Measurements from ENCODE around the gene REC8. TPM values are rescaled to one million over a fixed set of nuclear protein-coding genes. Genes with fewer than 3 reads are reported as not detected.

REC8 gene
- total RNA-seq, 1 experiment from 2014 or later = 7.6 TPM

DNA sequence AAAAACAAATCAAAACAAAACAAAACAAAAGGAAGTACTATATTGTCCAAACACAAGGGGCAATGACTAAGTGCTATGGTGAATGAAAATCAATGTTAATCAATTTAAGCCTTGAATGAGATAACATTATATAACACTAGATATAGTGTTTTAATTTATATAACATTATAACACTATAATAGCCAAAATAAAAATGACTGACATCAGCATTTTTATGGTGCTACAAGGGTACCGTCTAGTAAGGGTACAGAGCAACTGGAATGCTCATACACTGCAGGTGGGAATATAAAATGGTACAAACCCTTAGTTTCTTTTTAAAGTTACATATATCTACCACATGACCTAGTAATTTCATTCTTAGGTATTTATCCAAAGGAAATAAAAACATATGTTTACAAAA is 54.6 kb downstream of the REC8 start:
- POLR2A ChIA-PET = no interaction called here
- Histone ChIP-seq H2AFZ (ENCODE audit: low read depth, low read length, poor library complexity, severe bottlenecking) (no peak overlapping the region), H4K20me1 (ENCODE audit: insufficient read depth) (no peaks in the 10 kb centered on the region)

GRCh38 chr14:24228902-24229301 is 57.0 kb downstream of the REC8 start:
- H3K27me3 ChIP-seq (ENCODE audit: insufficient read depth, low read length) = no peaks in the 10 kb centered on the region
- no peak overlapping the region for H3K27ac ChIP-seq (ENCODE audit: low read depth, low read length)
- H3K4me3 ChIP-seq (replicated peaks in 1 of 2; ENCODE audit: low read depth in 1 of 2, low read length in 2 of 2) = no peak overlapping the region
- DNase-seq (ENCODE audit: low read depth, low spot score) (no peak), ATAC-seq (no peak)
- intact Hi-C loops (cut with micrococcal nuclease) = no loop called here
- H3K9me2 ChIP-seq (ENCODE audit: insufficient read depth) = no peaks in the 10 kb centered on the region
- no peak overlapping the region for H3K9ac ChIP-seq (ENCODE audit: low read length)
- POLR2A ChIA-PET = interaction anchor here (0.9 kb wide), 1 partner anchor 13 kb away, joined by 3 read pairs; the partner anchor contains the start of gene MDP1
- H3K4me2 ChIP-seq (ENCODE audit: low read length) = no peak overlapping the region
- H3K4me1 ChIP-seq (ENCODE audit: control insufficient read depth in 1 of 2, insufficient read depth in 2 of 2, low read length in 2 of 2) = peaks cover 13 to 21% of the 10 kb centered on the region in 2 experiments
- no peaks in the 10 kb centered on the region for H3K9me3 ChIP-seq (ENCODE audit: control insufficient read depth in 1 of 2, insufficient read depth in 1 of 2, low read depth in 1 of 2, low read length in 2 of 2)
- BruUV-seq (replicated peaks) = no TSS peak
- H3K36me3 ChIP-seq (ENCODE audit: control insufficient read depth in 1 of 2, insufficient read depth in 2 of 2, low read length in 2 of 2) = peaks cover 4 to 10% of the 10 kb centered on the region in 2 experiments; a peak in 3 of 4 replicates
- H4K20me1 ChIP-seq (ENCODE audit: insufficient read depth) = no peaks in the 10 kb centered on the region
- RAD21 ChIA-PET (ENCODE audit: low non-redundant PET in 1 of 2, low total read pairs in 2 of 2, uncharacterized antibody in 2 of 2, unreplicated experiment in 2 of 2) = no interaction called here
- CTCF ChIA-PET = interaction anchor here (1.2 kb wide), 1 partner anchor 13 kb away, joined by 4 read pairs; the partner anchor contains the start of gene MDP1
- H3K79me2 ChIP-seq (ENCODE audit: insufficient read depth, low read length) = peaks cover 88% of the 10 kb centered on the region
- no peak overlapping the region for H2AFZ ChIP-seq (ENCODE audit: low read depth, low read length, poor library complexity, severe bottlenecking)
- TF ChIP-seq CEBPB (IDR thresholded peaks at IDR 0.05; ENCODE audit: low read depth) (no peak), EGR1 (IDR thresholded peaks at IDR 0.05; ENCODE audit: low read depth) (no peak), POLR2A (IDR thresholded peaks at IDR 0.05; ENCODE audit: borderline replicate concordance, extremely low read depth, insufficient read depth, insufficient read length) (no peak), SRF (IDR thresholded peaks at IDR 0.05; ENCODE audit: low read depth) (no peak), CBX3 (IDR thresholded peaks at IDR 0.05; ENCODE audit: low read depth) (no peak), TCF7L2 (IDR thresholded peaks at IDR 0.05; ENCODE audit: borderline replicate concordance, extremely low read depth, insufficient read depth, insufficient read length) (no peak), JUND (IDR thresholded peaks at IDR 0.05) (no peak), SIN3A (IDR thresholded peaks at IDR 0.05; ENCODE audit: low read depth) (no peak)
- TF ChIP-seq, protein P1, sequence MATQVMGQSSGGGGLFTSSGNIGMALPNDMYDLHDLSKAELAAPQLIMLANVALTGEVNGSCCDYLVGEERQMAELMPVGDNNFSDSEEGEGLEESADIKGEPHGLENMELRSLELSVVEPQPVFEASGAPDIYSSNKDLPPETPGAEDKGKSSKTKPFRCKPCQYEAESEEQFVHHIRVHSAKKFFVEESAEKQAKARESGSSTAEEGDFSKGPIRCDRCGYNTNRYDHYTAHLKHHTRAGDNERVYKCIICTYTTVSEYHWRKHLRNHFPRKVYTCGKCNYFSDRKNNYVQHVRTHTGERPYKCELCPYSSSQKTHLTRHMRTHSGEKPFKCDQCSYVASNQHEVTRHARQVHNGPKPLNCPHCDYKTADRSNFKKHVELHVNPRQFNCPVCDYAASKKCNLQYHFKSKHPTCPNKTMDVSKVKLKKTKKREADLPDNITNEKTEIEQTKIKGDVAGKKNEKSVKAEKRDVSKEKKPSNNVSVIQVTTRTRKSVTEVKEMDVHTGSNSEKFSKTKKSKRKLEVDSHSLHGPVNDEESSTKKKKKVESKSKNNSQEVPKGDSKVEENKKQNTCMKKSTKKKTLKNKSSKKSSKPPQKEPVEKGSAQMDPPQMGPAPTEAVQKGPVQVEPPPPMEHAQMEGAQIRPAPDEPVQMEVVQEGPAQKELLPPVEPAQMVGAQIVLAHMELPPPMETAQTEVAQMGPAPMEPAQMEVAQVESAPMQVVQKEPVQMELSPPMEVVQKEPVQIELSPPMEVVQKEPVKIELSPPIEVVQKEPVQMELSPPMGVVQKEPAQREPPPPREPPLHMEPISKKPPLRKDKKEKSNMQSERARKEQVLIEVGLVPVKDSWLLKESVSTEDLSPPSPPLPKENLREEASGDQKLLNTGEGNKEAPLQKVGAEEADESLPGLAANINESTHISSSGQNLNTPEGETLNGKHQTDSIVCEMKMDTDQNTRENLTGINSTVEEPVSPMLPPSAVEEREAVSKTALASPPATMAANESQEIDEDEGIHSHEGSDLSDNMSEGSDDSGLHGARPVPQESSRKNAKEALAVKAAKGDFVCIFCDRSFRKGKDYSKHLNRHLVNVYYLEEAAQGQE (IDR thresholded peaks at IDR 0.05; ENCODE audit: low read depth) = no peak
- TF ChIP-seq, protein P2, sequence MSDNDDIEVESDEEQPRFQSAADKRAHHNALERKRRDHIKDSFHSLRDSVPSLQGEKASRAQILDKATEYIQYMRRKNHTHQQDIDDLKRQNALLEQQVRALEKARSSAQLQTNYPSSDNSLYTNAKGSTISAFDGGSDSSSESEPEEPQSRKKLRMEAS (IDR thresholded peaks at IDR 0.05) = no peak

More for the DNA sequence above, 54.6 kb downstream of the REC8 start:
- Histone ChIP-seq H3K27ac (ENCODE audit: low read depth, low read length) (no peak overlapping the region), H3K36me3 (ENCODE audit: control insufficient read depth in 1 of 2, insufficient read depth in 2 of 2, low read length in 2 of 2) (peaks cover 4 to 10% of the 10 kb centered on the region in 2 experiments; a peak in 3 of 4 replicates), H3K4me3 (replicated peaks in 1 of 2; ENCODE audit: low read depth in 1 of 2, low read length in 2 of 2) (no peak overlapping the region), H3K79me2 (ENCODE audit: insufficient read depth, low read length) (peaks cover 92% of the 10 kb centered on the region), H3K9me3 (ENCODE audit: control insufficient read depth in 1 of 2, insufficient read depth in 1 of 2, low read depth in 1 of 2, low read length in 2 of 2) (no peaks in the 10 kb centered on the region), H3K9ac (ENCODE audit: low read length) (no peak overlapping the region), H3K27me3 (ENCODE audit: insufficient read depth, low read length) (no peaks in the 10 kb centered on the region), H3K4me2 (ENCODE audit: low read length) (no peak overlapping the region), H3K4me1 (ENCODE audit: control insufficient read depth in 1 of 2, insufficient read depth in 2 of 2, low read length in 2 of 2) (peaks cover 7 to 10% of the 10 kb centered on the region in 2 experiments; a peak in 3 of 4 replicates), H3K9me2 (ENCODE audit: insufficient read depth) (no peaks in the 10 kb centered on the region)
- intact Hi-C loops (cut with micrococcal nuclease) = no loop called here
- DNase-seq (ENCODE audit: low read depth, low spot score) (no peak), ATAC-seq (no peak)
- BruUV-seq (replicated peaks) = no TSS peak
- ChIA-PET RAD21 (ENCODE audit: low non-redundant PET in 1 of 2, low total read pairs in 2 of 2, uncharacterized antibody in 2 of 2, unreplicated experiment in 2 of 2) (no interaction called here), CTCF (no interaction called here)
- no peak for TF ChIP-seq EGR1 (IDR thresholded peaks at IDR 0.05; ENCODE audit: low read depth)
- TF ChIP-seq, protein P1 (IDR thresholded peaks at IDR 0.05; ENCODE audit: low read depth) = no peak
- no peak for TF ChIP-seq YY1 (IDR thresholded peaks at IDR 0.05; ENCODE audit: extremely low read depth, insufficient replicate concordance, low read depth, low read length)

All from HCT116 (cell line).